ENCODE data around the gene HTT.

DNA sequence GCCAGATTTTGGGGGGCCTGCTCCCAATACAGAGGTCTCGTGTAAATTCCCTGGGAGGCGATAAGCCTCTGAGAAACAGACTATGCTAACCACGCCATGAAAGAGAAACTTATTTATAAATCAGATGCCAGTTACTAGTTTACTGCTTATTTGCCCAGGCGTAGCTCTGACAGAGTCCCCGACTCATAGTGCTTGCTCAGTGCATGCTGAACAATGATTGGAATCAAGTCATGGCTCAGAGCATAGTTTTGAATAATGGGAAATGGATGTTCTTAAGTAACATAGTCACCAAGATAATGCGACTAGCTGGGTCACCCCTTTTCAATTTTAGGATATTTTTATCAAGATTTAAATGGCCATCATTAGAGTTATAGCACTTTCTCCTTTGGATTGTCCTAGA, 39.9 kb downstream of the HTT start:
- TF ChIP-seq, protein P1, sequence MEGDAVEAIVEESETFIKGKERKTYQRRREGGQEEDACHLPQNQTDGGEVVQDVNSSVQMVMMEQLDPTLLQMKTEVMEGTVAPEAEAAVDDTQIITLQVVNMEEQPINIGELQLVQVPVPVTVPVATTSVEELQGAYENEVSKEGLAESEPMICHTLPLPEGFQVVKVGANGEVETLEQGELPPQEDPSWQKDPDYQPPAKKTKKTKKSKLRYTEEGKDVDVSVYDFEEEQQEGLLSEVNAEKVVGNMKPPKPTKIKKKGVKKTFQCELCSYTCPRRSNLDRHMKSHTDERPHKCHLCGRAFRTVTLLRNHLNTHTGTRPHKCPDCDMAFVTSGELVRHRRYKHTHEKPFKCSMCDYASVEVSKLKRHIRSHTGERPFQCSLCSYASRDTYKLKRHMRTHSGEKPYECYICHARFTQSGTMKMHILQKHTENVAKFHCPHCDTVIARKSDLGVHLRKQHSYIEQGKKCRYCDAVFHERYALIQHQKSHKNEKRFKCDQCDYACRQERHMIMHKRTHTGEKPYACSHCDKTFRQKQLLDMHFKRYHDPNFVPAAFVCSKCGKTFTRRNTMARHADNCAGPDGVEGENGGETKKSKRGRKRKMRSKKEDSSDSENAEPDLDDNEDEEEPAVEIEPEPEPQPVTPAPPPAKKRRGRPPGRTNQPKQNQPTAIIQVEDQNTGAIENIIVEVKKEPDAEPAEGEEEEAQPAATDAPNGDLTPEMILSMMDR (IDR thresholded peaks at IDR 0.05): no peak
- no peak for TF ChIP-seq POLR2AphosphoS5 (IDR thresholded peaks at IDR 0.05)
- no peak for TF ChIP-seq POLR2A (IDR thresholded peaks at IDR 0.05)

Data from upper lobe of left lung (tissue), 4 donors.